ENCODE results near the gene C1QL4. TPM values are rescaled to one million over a fixed set of nuclear protein-coding genes. Genes with fewer than 3 reads are reported as not detected.
"Not testable (repeated sequence)": the region's sequence is repeated elsewhere in the genome, so short reads cannot be mapped to it uniquely, and the experiment has no call there.

C1QL4 gene
- total RNA-seq (not detected), polyA plus RNA-seq (under 1 TPM in 1 of 3 donors, not detected in 2; 0.03 TPM)

DNA sequence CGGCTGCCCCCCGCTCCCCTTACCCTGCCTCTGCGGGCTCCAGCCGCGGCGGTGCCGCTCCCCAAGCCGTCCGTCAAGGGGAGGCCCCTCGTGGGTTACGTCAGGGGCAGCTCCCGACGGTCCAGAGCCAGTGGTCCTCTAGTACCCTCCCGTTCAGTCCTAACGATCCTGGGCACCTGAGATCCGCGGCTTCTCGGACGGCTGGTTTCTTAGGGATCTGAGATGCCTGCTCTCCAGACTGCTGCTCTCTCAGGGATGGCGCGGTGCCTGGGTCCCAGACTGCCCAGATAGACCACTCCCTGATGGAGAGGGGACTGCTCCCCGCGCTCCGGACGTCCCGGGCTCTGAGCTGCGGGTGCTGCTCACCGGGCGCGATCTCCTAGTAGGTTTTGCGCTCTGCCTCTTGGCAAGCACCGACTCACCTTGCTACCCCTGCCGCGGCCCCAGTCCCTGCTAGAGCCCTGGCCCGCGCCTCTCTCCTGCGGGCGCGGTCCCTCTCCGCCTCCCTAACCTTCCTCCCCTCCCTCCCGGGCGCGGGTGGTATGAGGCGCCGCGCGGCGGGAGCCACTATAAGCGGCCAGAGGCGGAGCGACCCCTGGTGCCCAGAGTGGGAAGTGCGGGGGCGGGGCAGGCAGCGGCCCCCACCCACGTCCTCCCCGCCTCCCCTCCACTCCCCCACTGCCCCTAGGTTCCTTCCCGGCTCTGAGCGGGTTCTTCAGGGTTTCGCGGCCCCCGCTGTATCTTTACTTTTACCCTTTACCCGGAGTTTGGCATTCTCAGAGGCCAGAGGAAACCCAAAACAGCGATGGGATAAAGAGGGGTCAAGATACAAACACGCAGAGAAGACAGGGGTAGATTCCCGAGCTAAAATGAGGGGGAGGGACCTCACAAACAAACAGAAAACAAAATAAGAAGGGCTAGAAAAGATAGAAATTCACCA lies at the start of gene C1QL4:
Gene C1QL4 (minus strand): TSS at position 544 of the 940 bp plus-strand sequence. CDS start 711 bp downstream, outside the sequence.
- TF ChIP-seq EP300 (IDR thresholded peaks at IDR 0.05) = no peak
- TF ChIP-seq POLR2A (IDR thresholded peaks at IDR 0.05) = no peak
- TF ChIP-seq, protein P1, sequence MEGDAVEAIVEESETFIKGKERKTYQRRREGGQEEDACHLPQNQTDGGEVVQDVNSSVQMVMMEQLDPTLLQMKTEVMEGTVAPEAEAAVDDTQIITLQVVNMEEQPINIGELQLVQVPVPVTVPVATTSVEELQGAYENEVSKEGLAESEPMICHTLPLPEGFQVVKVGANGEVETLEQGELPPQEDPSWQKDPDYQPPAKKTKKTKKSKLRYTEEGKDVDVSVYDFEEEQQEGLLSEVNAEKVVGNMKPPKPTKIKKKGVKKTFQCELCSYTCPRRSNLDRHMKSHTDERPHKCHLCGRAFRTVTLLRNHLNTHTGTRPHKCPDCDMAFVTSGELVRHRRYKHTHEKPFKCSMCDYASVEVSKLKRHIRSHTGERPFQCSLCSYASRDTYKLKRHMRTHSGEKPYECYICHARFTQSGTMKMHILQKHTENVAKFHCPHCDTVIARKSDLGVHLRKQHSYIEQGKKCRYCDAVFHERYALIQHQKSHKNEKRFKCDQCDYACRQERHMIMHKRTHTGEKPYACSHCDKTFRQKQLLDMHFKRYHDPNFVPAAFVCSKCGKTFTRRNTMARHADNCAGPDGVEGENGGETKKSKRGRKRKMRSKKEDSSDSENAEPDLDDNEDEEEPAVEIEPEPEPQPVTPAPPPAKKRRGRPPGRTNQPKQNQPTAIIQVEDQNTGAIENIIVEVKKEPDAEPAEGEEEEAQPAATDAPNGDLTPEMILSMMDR (IDR thresholded peaks at IDR 0.05) = peak; percentile 41 to 99 (median 72)
- no peak for TF ChIP-seq POLR2AphosphoS5 (IDR thresholded peaks at IDR 0.05)
- Histone ChIP-seq H3K4me1 (peaks cover 0 to 28% (median 16%) of the 10 kb centered on the region in 4 donors), H3K4me3 (peak within 1 kb of the TSS in 3 of 4 donors; percentile 23 to 39 (median 37)), H3K36me3 (no peaks in the 10 kb centered on the region), H3K9me3 (no peaks in the 10 kb centered on the region), H3K27ac (no peak within 1 kb of the TSS), H3K27me3 (peaks cover 37 to 96% (median 63%) of the 10 kb centered on the region in 3 donors)
- intact Hi-C loops (cut with DNase I) = loop anchor here (5.0 kb wide), 1 partner anchor 50 kb away; no protein-coding TSS in a partner anchor
- DNase-seq = peak; percentile 85
- WGBS, 2 donors = 2 to 3% methylated on average over 65 of the region's 65 CpGs

DNA sequence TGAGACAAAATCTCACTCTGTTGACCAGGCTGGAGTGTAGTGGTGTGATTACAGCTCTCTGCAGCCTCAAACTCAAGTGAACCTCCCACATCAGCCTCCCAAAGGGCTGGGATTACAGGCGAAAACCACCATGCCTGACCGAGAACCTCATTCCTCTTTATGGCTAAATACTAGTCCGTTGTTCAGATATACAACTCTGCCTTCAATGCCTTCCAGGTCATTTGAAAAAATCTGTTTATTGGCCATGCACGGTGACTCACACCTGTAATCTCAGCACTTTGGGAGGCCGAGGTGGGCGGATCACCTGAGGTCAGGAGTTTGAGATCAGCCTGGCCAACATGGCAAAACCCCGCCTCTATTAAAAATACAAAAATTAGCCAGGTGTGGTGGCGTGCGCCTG lies 43.2 kb upstream of the C1QL4 start:
- H3K27me3 ChIP-seq; H3K4me1 ChIP-seq; H3K27ac ChIP-seq; DNase-seq; H3K4me3 ChIP-seq; intact Hi-C loops (cut with DNase I); H3K36me3 ChIP-seq; H3K9me3 ChIP-seq: not testable (repeated sequence)
- WGBS, 2 donors = 80 to 86% methylated on average over 9 of the region's 9 CpGs

DNA sequence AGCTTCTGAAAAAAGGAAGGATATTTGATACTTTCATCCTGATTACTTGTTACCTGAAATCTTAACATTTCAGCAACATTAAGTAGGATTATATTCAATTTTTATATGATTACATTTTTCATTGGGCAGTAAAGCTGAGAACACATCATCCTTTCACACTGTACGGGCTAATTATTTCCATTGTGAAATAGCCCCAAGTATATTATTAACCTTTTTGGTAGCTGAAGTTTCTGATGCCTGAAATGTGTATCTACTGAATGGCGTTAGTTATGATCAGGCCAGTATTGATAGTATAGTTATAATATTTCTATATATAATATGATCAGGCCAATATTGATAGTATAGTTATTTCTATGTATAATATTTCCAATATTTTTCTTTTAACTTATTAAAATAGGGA lies 40.4 kb upstream of the C1QL4 start:
- no peaks in the 10 kb centered on the region for H3K4me1 ChIP-seq
- no peak for DNase-seq
- H3K27me3 ChIP-seq = no peaks in the 10 kb centered on the region
- WGBS, 2 donors = 50 to 69% methylated on average over 2 of the region's 2 CpGs
- no peaks in the 10 kb centered on the region for H3K9me3 ChIP-seq
- H3K4me3 ChIP-seq = no peak overlapping the region
- TF ChIP-seq POLR2A (IDR thresholded peaks at IDR 0.05) (no peak), POLR2AphosphoS5 (IDR thresholded peaks at IDR 0.05) (no peak), EP300 (IDR thresholded peaks at IDR 0.05) (no peak)
- TF ChIP-seq, protein P1 (IDR thresholded peaks at IDR 0.05) = no peak
- intact Hi-C loops (cut with DNase I) = no loop called here
- no peak overlapping the region for H3K27ac ChIP-seq
- H3K36me3 ChIP-seq = no peaks in the 10 kb centered on the region

DNA sequence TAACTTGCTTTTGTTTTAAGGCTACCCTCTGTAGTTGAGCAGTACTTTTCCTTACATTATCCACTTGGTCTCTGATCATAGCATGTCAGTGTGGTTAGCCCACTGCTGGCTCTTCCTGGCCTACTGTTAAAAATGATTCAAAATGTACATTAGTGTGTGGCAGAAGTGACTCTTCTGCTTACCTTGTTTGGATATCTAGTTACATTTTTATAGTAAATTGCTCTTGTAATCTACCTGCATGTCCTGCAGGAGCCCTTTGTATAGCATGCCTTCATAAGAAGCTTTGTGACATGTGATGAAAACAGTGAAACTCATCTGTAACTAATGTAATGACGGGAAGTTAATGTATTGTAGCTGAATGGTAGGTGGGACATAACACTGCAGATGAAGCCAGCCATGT lies 38.4 kb upstream of the C1QL4 start:
- TF ChIP-seq, protein P1 (IDR thresholded peaks at IDR 0.05) = no peak
- TF ChIP-seq POLR2AphosphoS5 (IDR thresholded peaks at IDR 0.05) = no peak
- TF ChIP-seq POLR2A (IDR thresholded peaks at IDR 0.05) = no peak
- no peak for TF ChIP-seq EP300 (IDR thresholded peaks at IDR 0.05)
- no peaks in the 10 kb centered on the region for H3K36me3 ChIP-seq
- H3K4me3 ChIP-seq = no peak overlapping the region
- H3K27me3 ChIP-seq = no peaks in the 10 kb centered on the region
- no peak for DNase-seq
- no peaks in the 10 kb centered on the region for H3K4me1 ChIP-seq
- WGBS, 2 donors = 93 to 95% methylated on average over 1 of the region's 1 CpG
- H3K9me3 ChIP-seq = no peaks in the 10 kb centered on the region
- intact Hi-C loops (cut with DNase I) = no loop called here
- H3K27ac ChIP-seq = no peak overlapping the region

DNA sequence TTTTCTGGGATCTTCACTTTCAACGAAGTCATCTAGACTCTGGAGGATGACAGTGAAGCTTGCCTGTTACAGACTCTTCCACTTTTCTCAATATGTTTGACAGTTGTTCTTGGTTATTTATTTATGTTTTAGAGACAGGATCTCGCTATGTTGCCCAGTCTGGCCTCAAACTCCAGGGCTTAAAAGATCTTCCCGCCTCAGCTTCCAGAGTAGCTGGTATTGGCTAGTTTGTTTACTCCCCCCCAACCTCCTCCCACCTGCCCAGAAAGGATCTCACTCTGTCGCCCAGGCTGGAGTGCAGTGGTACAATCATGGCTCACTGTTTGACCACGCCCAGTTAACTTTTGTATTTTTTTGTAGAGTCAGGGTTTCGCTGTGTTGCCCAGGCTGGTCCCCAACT lies 33.6 kb upstream of the C1QL4 start:
- Histone ChIP-seq H3K9me3 (no peaks in the 10 kb centered on the region), H3K36me3 (no peaks in the 10 kb centered on the region), H3K27me3 (no peaks in the 10 kb centered on the region), H3K4me3 (no peak overlapping the region), H3K4me1 (peaks cover 0 to 31% (median 20%) of the 10 kb centered on the region in 4 donors), H3K27ac (no peak overlapping the region)
- DNase-seq = no peak
- intact Hi-C loops (cut with DNase I) = no loop called here
- WGBS, 2 donors = 93 to 95% methylated on average over 6 of the region's 6 CpGs
- no peak for TF ChIP-seq EP300 (IDR thresholded peaks at IDR 0.05)
- no peak for TF ChIP-seq POLR2A (IDR thresholded peaks at IDR 0.05)
- TF ChIP-seq, protein P1 (IDR thresholded peaks at IDR 0.05) = no peak
- TF ChIP-seq POLR2AphosphoS5 (IDR thresholded peaks at IDR 0.05) = no peak
